Measurements from ENCODE around the gene SLC6A3.
"Not testable (repeated sequence)": the region's sequence is repeated elsewhere in the genome, so short reads cannot be mapped to it uniquely, and the experiment has no call there.

Gene SLC6A3

DNA sequence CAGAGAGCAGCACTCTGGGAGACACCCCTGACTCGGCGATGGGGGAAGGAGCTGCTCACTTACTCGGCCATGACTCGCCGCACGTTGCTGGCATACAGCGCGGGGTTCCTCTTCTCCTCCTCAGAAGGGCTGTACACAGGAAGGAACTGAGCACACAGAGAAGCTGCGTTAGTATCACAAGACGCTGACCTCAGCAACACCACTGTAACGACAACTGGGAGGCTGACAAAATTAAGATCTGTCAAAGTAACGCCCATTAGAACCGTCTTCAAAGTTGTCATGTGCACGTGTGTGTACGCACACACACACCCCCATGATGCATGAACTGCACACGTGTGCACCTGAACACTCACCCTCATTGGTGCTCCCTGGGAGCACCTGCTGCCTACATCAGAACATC is 32.1 kb upstream of the SLC6A3 start:
- DNase-seq (ENCODE audit: low spot score) = peak; percentile 68

DNA sequence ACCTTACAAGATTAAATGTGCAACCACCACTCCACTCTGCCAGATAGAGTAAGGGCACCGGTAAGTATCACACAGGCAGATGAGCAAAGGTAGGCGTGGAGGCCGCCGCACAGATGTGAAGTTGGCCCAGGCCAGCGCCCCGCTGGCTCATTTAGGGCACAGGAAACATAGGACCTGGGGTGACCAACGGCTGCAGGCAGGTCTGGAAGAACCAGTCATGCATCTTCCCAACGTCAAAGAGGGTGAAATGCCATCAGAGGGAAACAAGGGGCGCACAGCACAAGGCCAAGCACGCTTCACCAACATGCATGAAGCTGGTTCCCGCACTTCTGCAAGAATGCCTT is 31.7 kb upstream of the SLC6A3 start:
- no peak for DNase-seq (ENCODE audit: low spot score)

DNA sequence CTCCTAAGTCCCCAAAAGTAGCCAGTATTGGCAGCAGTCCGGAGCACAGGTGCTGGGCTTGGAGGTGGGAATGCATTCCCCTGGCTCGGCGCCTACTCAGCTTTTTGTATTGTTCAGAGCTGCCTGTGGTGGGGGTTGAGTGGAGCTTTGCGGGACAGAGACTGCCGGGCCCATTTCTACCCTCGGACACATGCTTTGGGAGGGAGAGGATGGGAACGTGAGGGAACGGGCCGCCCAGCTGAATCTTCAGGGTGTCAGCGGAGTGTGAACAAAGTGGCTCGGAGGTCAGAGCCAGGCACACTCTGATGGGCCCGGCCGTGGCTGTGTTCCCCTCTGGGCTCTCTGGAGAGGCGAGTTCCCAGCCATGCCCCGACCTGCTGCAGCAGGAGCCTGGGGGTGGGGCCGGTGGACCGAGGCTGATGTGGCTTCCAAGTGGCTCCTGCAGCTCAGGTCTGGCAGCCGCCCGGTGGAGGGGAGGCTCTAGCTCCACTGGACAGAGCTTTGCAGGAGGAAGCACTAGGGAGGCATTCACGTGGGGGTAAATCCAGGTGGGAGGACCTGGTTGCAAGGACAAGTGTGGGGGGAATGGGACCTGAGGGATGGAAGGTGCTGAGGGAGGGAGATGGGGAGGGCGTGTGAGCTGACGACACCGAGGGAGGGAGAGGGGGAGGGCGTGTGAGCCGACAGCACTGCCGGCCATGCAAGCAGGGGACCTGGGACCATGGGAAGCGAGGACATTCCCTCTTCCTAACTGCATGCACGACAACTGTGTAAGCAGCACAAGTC is 31.1 kb upstream of the SLC6A3 start:
- no peak for DNase-seq (ENCODE audit: low spot score)

DNA sequence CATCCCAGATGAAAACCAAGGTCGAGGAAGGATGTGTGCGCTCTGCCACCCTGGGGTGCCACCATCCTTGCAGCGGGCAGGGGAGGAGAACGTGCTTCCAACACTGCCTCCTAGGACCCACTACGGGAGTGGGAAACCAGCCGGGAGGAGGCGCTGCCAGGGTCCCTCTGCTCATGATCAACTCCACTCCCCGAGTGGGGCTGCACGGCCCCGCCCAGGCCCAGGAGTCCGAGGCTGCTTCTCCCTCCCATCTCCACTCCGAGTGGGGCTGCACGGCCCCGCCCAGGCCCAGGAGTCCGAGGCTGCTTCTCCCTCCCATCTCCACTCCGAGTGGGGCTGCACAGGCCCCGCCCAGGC is 30.3 kb upstream of the SLC6A3 start:
- not testable (repeated sequence) for DNase-seq (ENCODE audit: low spot score)

DNA sequence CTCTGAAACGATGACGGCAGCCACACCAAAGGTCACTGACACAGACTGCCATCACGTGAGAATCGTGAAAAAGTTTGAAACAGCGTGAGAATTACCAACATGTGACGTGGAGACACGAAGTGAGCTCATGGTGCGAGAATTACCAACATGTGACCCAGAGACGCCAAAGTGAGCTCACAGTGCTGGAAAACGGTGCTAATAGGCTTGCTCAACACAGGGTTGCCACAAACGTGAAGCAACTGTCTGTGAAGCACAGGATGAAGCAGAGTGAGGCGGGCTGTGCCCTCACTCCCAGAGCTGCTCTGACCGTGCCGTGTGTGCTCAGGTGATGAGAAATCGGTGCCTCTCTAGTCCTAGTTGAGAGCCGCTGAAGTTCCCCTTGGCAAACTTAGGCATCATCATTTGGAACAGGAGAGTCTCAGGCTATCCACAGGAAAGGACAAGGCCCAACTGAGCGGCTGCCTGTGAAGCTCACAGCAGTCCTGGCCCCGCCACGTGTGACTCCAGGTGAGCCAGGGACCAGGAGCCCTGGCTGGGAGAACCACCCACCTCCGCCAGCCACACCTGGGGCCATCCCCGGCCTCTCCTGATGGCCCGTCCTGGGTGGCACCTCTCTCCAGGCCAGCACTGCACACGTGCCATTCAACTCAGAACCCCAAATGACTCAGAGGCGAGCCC is 29.8 kb upstream of the SLC6A3 start:
- DNase-seq (ENCODE audit: low spot score) = no peak

DNA sequence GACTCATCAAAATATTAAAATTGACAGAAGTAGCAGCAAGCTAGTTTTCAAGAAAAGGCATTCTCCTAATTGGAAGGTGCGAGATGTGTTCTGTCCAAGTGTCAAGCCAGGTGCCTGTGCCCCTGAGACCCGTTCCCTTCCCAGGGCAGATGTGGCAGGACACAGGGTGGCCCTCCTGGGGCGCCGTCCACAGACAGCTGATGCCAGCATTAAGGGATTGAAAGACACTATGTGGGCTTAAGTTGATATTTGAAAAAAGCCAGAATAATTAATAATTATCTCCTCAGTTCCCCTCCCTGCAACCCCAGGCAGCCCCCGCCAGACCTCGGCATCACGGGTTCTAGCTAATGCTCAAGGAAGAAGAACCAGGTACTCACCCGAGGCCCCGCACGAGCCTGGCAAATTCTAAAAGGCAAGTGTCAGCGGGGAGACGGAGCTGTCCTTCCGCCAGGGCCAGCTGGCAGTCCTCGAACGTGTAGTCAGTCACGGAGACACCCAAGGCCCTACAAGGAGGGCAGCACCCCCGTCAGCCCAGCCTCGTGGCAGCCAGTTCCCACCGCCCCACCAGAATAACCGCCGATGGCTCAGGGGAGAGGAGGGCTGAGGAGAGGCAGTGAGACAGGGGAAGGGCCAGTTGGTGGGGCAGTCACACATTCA is 29.1 kb upstream of the SLC6A3 start:
- no peak for DNase-seq (ENCODE audit: low spot score)

DNA sequence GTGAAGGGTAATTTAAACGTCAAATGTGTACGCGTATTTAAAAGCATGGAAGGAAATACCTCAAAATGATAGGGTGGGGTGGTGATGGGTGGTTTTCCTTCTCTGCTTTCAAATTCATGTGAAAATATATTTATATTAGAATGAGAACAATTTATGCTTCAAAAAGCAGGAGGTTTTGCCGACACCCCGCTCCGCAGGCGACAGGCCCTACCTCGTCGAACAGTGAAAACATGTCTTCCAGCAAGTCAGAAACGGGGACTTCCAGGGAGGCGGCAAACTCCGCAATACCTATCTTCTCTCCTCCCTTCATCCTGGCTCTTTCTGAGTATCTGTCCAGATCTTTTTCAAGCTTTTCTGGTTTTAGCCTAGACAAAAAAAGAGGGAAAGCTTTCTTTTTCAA is 28.5 kb upstream of the SLC6A3 start:
- no peak for DNase-seq (ENCODE audit: low spot score)

DNA sequence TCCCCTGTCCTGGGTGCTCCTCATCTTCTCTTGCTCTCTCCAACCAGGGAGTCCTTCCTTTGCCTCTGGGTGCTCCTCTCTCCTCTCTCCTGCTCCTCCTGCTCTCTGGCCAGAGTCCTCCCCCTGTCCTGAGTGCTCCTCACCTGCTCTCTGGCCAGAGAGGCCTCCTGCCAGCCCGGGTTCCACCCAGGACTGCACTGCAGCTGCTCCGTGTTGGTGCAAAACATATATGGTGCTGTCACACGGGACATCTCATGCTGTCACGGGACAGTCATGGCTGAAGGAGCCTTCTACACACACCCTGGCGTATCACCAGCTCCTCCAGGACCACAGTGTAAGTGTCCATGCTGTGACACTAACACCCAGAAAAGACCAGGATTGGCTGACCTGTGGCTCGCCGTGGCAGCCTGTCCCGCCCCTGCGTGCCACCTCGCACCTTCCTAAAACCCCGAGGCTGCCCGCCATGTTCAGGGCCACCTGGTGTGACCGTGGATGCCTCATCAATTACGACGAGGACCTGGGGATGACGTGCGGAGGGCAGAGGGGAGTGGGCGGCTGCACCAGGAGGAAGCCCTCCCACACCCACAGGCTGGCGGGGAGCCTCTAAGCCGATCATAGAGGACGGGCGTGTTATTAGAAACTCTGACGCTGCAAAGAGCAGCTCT is 27.9 kb upstream of the SLC6A3 start:
- DNase-seq (ENCODE audit: low spot score) = no peak

DNA sequence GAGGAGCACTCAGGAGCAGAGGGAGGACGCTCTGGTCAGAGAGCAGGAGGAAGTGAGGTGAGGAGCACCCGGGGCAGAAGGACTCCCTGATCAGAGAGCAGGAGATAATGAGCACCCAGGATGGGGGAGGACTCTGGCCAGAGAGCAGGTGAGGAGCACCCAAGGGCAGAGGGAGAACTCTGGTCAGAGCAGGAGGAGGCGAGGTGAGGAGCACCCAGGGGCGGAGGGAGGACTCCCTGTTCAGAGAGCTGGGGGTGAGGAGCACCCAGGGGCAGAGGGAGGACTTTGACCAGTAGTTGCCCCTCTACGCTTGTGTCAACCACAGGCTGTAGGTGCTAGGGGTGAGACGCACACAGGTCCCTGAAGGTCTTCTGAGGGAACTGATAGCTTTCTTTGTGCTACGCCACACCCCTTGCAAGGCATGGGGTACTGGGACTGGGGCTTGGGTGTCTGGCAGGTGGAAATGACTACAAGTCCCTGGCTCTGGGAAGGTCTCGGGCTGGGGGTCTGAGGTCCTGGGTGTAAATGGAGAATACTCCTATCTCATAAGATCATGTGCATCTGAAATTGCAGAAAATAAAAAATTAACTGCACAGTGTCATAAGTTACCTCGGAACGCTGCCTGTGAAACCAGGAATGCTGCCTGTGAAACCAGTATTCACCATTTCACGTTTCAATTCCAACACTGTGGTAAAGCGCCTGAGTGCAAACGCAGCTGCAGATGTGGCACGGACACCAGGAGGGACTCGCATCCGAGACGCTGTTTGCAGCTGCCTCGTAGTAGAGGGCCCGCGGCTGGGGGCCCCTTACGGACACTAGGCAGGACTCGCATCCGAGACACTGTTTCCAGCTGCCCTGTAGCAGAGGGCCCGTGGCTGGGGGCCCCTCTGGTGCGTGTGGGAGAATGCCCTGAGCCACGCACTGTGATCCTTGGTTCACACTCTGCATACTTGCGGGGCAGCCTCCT is 27.0 kb upstream of the SLC6A3 start:
- DNase-seq (ENCODE audit: low spot score) = no peak

DNA sequence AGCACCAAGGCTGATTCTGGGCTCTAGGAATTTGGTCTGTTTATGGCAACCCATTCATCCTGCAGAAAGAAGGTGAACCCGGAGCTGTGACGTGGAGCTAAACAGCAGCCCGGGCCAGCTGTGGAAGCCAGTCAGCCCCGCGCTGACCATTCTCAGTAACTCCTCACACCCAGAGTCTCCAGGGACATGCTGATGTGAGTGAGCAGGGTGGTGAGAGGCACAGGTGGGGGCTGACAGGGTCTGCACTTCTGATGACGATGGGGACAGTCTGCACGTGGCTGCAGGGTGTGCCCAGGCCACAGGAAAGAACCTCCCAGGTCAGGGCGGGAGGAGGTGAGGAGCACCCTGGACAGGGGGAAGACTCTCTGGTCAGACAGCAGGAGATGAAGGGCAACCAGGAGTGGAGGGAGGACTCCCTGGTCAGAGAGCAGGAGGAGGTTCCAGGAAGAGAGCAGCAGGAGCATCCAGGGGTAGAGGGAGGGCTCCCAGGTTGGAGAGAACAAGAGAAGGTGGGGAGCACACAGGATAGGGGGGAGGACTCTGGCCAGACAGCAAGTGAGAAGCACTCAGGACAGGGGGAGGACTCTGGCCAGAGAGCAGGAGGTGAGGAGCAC is 26.1 kb upstream of the SLC6A3 start:
- no peak for DNase-seq (ENCODE audit: low spot score)

DNA sequence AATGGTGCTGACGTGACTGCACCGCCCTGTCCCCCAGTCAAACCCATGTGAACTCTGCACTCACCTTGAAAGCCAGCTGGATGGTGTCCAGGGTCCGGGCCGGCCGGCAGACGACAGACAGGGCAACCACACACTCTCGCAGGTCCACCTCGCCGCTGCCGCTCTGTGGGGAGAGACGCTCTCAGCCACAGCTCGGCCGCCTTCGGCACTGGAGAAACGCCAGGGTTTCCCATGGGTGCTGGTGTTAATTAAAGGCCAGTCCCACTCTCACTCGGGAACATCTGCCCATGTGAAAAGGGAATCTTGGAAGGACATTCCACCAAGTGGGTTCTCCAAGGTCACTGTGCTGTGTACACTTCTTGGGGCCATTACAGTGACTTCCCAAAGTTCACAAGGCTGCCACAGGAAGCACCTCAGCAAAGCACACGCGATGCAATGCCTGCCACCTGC is 25.5 kb upstream of the SLC6A3 start:
- no peak for DNase-seq (ENCODE audit: low spot score)

DNA sequence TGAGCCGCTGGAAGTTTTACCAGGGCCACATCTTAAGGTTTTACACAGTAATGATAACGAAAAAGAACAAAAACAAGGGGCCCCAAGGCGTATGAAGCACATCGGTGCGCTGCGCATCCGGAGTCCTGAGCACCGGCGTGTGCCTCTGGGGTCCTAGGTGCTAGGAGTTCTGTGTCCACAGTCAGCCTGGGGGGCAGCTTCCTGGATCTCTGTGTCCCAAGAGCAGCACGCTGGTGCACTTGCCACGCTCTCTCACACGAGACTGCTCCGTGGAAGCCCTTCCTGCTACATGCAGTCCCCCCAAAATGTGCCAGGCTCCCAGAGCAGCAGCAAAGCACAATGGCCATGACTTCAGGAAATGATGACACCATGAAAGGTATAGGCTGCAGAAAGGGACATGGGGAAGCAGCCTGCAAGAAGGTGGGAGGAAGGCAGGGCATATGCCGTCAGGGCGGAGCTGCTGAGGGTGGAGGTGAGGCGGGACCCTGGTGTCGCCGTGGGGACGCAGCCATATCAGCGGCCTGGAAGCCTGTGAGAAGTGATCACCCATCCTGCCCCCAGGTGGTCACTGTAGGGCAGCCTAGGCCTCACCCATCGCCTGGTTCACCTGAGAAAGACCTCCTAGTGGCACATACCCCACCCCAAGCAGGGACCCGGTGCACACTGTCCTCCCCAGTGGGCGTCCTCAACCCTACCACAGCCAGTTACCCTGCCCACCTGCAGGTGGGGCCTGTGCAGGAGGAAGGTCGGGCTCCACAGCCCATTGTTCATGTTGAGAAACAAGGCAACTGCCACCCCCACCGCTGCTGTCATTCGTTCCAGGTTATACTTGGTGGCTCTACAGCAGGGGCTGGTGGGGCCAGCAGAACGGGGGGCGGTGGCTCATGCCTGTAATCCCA is 23.6 kb upstream of the SLC6A3 start:
- DNase-seq (ENCODE audit: low spot score) = no peak

DNA sequence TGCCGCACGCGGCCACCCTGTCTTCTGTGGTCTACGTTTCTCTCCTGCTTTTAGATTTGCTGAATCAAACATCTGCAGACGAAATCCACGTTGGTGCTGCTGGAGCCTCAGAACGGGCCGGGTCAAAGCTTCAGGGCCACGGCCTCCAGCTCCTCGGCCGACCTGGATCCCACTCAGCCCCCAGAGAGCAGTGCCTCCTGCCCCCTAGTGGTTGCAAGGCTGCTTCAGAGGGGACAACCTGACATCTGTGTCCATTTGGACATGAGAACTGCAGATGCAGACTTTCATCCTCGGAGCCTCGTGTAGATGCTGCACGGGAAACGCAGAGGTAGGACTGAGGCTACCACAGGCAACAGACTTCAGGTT is 23.0 kb upstream of the SLC6A3 start:
- peak; percentile 17 for DNase-seq (ENCODE audit: low spot score)

DNA sequence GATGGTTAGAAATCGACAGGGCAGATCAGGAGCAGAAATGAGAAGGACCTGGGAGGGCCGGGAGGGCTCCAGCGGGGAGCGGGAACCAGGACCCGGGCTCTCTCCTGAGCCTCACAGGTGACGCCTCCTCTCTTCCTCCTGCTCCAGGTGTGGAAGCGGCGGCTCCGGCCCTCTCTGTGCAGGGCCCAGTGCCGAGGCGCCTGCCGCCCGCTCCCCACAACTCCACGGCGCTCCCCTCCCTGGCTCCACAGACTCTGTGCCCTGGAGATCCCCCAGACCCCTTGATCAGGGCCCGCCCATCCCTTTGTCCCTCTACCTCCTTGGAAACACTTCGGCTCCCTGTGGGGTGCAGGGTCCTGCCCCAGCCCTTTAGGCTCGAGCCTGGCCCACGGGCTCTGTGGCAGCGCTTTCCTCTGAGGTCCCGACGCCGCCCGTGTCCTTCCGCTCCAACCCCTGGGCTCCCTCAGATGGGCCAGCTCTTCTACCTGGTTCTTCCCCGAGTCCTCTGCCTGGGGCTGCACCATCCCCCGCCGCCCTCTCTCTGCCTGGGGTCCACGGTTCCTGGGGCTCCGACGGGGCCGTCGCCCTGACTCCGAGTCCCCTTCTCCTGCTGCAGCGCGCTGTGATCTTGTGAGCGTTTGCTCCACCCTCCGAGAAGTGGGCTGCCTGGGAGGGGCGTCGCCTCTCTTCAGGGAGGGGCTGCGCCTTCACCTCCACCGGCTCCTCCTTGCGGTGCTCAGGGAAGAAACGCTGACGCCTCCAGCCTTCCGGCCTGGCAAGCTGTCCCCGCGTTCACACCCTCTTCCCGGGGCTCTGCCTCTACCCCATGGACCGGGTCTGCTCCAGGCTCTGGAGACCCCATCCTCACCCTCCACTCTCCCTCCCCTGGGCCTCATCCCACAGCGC is 22.4 kb upstream of the SLC6A3 start:
- no peak for DNase-seq (ENCODE audit: low spot score)

DNA sequence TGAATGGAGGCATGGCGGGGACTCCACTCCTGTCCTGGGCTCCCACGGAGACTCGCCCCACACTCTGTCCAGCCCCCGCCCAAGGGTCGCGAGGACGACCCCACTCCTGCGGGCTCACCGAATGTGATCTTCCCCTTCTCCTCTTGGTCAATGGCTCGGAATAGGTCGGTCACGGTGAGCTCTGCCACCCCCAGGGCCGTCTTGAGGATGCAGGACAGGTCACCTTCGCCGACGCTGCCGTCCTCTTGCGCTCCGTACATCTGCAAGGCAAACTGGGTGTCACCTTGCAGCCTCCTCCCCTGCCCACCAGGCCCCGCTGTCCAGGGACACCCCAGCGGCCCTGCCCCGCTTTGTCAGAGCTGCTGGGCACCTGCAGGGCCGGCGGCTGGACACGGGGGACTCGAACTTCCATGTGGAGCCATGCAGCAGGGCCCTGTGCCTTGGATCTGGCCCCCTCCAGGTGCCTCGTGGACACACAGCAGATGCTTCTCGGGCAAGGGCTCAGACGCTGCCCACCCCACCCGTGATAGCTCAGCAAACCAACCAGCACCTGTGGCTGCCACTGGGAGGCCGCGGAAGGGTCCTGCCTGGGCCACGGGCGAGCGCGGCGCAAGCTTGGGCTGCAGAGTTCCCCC is 21.5 kb upstream of the SLC6A3 start:
- DNase-seq (ENCODE audit: low spot score) = no peak

DNA sequence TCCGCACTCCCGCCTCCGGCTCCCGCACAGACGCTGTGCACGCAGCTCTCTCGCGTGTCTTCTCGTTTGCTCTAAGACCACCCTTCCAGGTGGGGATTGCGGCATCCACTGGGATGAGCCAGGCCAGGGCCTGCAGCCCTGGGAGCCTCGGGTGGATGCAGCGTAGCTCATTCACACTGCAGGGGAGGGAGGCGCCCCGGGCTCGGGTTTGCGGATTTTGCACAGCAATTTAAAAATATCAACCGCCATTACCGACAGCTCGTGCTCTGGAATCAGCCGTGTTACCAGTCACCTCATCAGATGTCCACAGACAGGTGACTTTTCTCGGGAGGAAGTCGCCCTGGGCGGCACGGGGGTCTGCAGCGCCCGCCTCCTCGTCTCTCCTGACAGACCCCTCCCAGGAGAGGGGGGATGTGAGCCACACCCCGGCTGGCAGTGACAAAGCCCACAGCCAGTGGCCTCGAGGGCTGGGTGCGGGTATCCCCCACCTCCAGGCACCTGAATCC is 20.8 kb upstream of the SLC6A3 start:
- DNase-seq (ENCODE audit: low spot score) = no peak

DNA sequence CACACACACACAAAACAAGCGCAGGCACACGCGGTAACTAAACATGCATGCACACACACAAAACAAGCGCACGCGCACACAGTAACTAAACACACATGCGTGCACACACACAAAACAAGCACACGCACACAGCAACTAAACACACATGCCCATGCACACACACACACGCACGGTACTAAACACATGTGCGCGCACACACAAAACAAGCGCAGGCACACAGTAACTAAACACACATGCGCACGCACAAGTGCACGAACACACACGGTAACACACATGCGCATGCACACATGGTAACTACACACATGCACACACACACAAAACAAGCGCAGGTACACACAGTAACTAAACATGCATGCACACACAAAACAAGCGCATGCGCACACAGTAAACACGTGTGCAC is 19.9 kb upstream of the SLC6A3 start:
- DNase-seq (ENCODE audit: low spot score) = no peak

DNA sequence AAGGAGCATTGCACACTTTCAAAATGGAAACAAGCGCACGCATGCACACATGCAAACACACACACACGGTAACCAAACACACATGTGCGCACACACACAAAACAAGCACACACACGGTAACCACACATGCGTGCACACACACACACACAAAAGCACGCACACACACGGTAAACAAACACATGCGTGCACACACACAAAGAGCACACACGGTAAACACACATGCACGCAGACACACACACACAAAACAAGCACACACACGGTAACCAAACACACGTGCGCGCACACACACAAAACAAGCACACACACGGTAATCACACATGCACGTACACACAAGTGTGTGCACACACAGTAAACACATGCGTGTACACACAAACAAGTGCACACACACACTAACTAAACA is 19.3 kb upstream of the SLC6A3 start:
- no peak for DNase-seq (ENCODE audit: low spot score)

DNA sequence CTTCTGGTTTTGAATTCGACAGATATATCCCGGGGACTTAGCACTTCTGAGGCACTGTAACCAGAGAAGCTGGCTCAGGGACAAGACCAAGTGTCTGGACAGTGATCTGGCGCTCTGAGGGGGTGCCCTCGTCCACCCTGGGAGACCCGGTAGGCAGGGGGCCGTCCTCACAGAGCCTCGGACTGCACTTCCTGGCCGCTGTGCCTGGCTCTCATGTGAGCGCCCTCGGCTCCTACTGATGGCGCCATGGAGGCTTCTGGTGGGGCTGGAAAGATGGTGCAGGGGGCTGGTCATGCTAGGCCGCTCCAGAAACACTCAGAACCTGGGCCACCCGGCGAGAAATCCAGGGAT is 18.8 kb upstream of the SLC6A3 start:
- no peak for DNase-seq (ENCODE audit: low spot score)

Data from globus pallidus (tissue), 1 donor.